WERI-Rb-1 (cell line): Measurements from ENCODE around the gene CGB1.
"Not testable (repeated sequence)": the region's sequence is repeated elsewhere in the genome, so short reads cannot be mapped to it uniquely, and the experiment has no call there.

Source experiments
- DNase-seq: peaks from one replicate; pipeline ENCODE4 v3.0.0-alpha.2; 2020
- H3K27ac ChIP-seq: fragments of 250-450 bp; sonication (Bioruptor Pico); 2 replicates; pipeline ENCODE4 v1.5.1; 2020; ENCODE audit warnings: mild to moderate bottlenecking, moderate library complexity
- H3K27me3 ChIP-seq: fragments of 250-450 bp; sonication (Bioruptor Pico); 2 replicates; pipeline ENCODE4 v1.5.1; 2021; ENCODE audit warnings: mild to moderate bottlenecking, low read depth, moderate library complexity; ENCODE audit not compliant: insufficient read depth, severe bottlenecking
- H3K36me3 ChIP-seq: fragments of 250-450 bp; sonication (Bioruptor Pico); 2 replicates; pipeline ENCODE4 v1.5.1; 2020; ENCODE audit warnings: mild to moderate bottlenecking, moderate library complexity
- H3K4me3 ChIP-seq: 2 replicates; pipeline ENCODE4 v1.5.1; 2011; ENCODE audit warnings: low read depth, mild to moderate bottlenecking, control low read depth, low read length
- H3K9me3 ChIP-seq: fragments of 250-450 bp; sonication (Bioruptor Pico); 2 replicates; pipeline ENCODE4 v1.5.1; 2021; ENCODE audit warnings: mild to moderate bottlenecking, moderate library complexity; ENCODE audit not compliant: severe bottlenecking
- CTCF ChIP-seq: IDR thresholded peaks from 2 replicates; pipeline ENCODE4 v1.5.1; 2011; ENCODE audit warnings: low read depth, mild to moderate bottlenecking, control low read depth, inconsistent platforms, low read length

CGB1 gene

GRCh38 chr19:49020931-49021895 is 15.5 kb downstream of the CGB1 start:
- no peak for TF ChIP-seq CTCF
- Histone ChIP-seq H3K4me3 (no peak overlapping the region), H3K9me3 (no peaks in the 10 kb centered on the region), H3K27me3 (no peaks in the 10 kb centered on the region), H3K36me3 (peaks cover under 1% of the 10 kb centered on the region; the same call in 1 of the 2 replicates), H3K27ac (no peak overlapping the region)
- no peak for DNase-seq

GRCh38 chr19:49020342-49020741 is 16.4 kb downstream of the CGB1 start:
- H3K27ac ChIP-seq = no peak overlapping the region
- H3K27me3 ChIP-seq = no peaks in the 10 kb centered on the region
- peak; percentile 47 for DNase-seq
- no peaks in the 10 kb centered on the region for H3K9me3 ChIP-seq
- TF ChIP-seq CTCF = no peak
- H3K4me3 ChIP-seq = no peak overlapping the region
- H3K36me3 ChIP-seq = peaks cover 9% of the 10 kb centered on the region

- peak; percentile 80 for DNase-seq
- Histone ChIP-seq H3K36me3 (peaks cover 18% of the 10 kb centered on the region), H3K27me3 (no peaks in the 10 kb centered on the region), H3K27ac (no peak overlapping the region; the same call in 1 of the 2 replicates), H3K4me3 (peak overlapping the region; percentile 26), H3K9me3 (no peaks in the 10 kb centered on the region)
- TF ChIP-seq CTCF = peak; percentile 49
Measured at GRCh38 chr19:49019242-49019932, 17.3 kb downstream of the CGB1 start.

GRCh38 chr19:49018388-49019241 is 18.1 kb downstream of the CGB1 start:
- Histone ChIP-seq H3K4me3 (peak overlapping the region; percentile 26), H3K36me3 (peaks cover 25% of the 10 kb centered on the region)
- H3K27ac ChIP-seq, DNase-seq, H3K27me3 ChIP-seq, H3K9me3 ChIP-seq: not testable (repeated sequence)

GRCh38 chr19:49017666-49018351 is 18.9 kb downstream of the CGB1 start:
- Histone ChIP-seq H3K36me3 (peaks cover 31% of the 10 kb centered on the region), H3K9me3 (no peaks in the 10 kb centered on the region), H3K27me3 (no peaks in the 10 kb centered on the region), H3K4me3 (peak overlapping the region; percentile 26), H3K27ac (0 out of 2 replicates have a peak overlapping the region, but pooled peaks have one; percentile 22)
- peak; percentile 80 for DNase-seq
- peak; percentile 53 for TF ChIP-seq CTCF
